ENCODE results near the gene DHDDS.
A peak's percentile ranks its signal among the peaks of the same experiment; 100 is the strongest.
"Not testable (repeated sequence)": the region's sequence is repeated elsewhere in the genome, so short reads cannot be mapped to it uniquely, and the experiment has no call there.

The DHDDS gene, protein sequence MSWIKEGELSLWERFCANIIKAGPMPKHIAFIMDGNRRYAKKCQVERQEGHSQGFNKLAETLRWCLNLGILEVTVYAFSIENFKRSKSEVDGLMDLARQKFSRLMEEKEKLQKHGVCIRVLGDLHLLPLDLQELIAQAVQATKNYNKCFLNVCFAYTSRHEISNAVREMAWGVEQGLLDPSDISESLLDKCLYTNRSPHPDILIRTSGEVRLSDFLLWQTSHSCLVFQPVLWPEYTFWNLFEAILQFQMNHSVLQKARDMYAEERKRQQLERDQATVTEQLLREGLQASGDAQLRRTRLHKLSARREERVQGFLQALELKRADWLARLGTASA

DNA sequence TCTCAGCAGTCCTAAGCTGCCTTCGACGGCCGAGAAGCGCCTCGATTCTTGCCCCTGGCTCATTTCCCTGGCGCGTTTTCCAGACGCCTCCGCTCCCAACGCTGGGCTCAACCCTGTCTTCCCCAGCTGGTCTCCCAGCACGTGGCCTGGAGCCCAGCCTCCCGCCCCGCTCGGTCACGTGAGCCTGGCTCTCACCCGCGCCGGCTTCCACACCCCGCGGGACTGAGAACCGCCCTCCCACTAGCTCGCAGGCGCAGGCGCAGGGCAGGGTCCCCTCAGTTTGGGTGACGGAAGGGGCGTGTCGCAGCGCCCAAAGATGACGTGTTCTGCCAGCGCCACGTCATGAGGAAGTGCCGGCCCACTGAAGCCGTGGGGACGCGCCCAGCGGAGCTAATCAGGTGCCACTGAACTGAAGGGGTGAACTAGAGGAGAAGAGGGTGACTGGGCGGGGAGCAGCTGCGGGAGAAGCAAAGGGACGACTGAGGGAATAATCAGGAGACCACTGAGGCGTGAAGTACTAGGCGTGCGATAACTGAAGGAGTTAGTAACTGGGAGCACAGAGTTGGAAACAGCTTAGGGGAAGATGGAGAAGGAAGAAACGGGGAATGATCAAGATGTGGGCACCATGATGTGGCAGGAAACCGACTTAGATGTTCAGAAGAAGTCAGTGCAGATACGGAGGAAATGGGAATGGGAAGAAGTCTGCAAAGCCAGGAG is at the start of gene DHDDS:
Gene DHDDS (plus strand): TSS at position 343 of the 717 bp plus-strand sequence. CDS start 625 bp downstream, outside the sequence.
- peak; percentile 99 for DNase-seq

DNA sequence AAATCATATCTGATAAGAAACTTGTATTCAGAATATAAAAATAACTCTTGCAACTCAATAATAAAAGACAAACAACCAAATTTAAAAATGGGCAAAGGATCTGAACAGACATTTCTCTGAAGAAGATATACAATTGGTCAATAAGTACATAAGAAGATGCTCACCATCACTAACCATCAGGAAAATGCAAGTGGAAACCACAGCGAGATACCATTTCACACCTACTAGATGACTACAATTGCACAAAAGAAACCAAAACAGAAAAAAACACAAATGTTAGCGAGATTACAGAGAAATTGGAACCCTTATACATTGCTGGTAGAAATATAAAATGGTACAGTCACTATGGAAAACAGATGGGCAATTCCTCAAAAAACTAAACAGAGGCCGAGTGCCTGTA is 48.0 kb upstream of the DHDDS start:
- DNase-seq = no peak

DNA sequence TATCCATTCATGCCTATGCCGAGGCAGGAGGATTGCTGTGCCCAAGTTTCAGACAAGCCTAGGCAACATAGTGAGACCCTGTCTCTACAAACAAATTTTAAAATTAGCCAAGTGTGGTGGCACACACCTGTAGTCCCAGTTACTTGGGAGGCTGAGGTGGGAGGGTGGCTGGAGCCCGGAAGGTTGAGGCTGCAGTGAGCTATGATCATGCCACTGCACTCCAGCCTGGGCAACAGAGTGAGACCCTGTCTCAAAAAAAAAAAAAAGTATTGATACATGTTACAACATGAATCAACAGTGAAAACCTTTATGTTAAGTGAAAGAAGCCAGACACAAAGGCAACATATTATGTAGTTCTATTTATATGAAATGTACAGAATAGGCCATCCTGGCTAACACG is 47.1 kb upstream of the DHDDS start:
- DNase-seq = not testable (repeated sequence)

DNA sequence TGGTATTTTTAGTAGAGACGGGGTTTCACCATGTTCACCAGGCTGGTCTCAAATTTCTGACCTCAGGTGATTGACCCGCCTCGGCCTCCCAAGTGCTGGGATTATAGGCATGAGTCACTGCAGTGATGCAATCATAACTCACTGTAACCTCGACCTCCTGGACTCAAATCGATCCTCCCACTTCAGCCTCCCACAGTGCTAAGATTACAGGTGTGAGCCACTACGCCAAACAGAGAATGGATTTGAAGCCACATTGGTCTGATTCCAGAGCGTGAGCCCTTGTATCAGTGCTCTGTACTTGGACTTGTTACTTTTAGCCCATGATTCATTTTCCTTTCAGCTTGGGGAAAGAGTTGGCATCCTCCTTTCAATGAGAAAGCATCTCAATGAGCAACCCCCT is 44.7 kb upstream of the DHDDS start:
- DNase-seq = no peak

DNA sequence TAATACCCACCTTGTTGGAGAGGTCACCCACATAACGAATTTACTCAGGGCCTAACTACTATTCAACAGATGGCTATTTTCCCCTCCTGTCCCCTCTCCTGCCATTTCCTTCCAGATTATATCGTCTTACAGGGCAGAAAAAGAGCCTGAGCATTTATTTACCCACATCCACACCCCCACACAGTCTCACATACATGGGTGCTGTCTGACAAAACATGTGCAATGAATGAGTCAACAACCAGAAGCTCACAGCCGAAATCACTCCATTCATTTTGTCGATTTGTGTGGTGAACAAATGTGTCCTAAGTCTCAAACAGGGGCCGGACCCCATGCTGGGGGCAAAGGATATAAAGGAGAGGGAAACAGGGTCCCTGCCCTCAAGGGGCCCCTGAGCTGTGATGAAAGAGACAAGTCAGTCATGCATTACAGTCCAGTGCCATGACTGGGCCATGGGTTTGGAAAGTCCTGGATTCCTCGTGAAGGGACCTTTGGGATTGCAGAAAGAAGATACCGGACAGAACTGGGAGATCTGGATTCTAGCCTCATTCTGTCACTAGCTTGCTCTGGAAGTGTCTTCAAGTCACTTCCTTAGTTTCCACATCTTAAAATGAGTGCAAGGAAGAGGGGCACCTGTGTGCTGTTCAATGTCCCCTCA is 43.2 kb upstream of the DHDDS start:
- no peak for DNase-seq

DNA sequence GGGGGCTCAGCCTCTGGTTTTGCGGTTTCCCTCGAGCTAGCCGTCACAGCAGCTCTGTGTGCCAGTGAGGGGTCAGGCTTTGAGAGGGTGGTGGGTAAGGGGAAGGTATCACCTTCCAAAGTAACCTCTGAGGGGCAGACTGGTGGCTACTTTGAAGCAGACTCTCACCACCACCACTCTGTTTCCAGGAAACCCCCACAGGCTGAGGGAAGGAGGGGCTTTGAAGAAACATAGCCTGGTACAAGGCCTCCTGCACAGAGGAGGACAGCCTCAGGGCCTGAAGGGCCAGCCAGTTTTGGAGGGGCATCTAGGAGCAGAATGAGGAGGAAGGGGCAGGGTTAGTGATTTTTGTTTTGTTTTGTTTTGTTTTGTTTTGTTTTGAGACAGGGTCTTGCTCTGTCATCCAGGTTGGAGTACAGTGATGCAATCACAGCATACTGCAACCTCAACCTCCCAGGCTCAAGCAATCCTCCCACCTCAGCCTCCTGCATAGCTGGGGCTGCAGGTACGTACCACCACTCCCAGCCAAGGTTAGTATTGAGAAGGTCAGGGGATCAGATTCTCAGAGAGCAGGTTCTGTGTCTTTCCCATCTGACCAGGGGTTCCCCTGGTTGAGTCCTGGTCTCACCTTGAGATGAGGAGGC is 42.4 kb upstream of the DHDDS start:
- no peak for DNase-seq

DNA sequence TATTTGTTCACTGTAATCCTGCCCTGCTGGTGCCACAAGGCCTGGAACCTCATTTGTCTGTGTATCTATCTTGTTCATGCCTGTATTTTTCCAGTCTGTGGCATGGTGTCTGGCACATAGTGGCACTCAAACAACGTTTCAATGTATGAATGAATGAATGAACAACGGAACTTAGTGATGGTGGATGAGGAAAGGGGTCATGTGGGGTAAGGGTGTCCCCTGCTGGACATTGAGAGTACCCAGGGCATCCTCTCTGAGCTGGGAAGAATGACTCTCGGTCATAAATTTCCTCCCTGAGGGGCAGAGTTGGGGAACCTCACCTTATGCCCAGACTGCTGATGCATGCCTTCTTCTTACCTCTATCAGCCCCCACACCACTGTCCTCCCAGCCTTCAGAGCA is 40.7 kb upstream of the DHDDS start:
- no peak for DNase-seq

DNA sequence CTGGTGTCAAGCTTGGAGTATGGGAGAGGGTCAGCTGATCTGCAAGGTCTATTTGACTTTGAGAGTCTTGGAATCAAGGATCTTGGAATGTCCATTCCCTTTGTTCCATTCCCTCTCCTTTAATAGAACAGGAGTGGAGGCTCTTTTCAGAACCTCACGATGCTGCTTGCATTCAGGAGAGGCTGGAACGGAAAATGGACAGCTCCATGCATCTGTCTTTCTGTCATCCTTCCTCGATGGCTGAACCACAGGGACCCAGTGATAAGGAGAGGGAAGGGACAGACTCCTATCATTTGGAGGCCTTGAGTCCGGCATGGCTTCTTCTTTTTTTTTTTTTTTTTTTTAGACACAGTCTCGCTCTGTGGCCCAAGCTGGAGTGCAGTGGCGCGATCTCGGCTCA is 36.4 kb upstream of the DHDDS start:
- DNase-seq = no peak

DNA sequence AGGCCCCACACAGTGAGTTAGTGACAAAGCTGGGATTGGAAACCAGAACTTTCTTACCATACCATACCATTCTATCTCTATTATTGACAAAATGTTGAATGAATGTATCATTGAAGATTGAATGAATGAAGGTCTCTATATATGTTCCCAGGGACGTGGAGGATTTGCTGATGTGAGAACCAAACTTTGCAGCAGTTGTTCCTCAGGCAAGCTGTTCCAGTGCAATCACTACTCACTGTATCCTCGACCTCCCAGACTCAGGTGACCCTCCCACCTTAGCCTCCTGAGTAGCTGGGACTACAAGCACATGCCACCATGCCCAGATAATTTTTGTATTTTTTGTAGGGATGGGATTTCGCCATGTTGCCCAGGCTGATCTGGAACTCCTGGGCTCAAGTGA is 33.1 kb upstream of the DHDDS start:
- no peak for DNase-seq

DNA sequence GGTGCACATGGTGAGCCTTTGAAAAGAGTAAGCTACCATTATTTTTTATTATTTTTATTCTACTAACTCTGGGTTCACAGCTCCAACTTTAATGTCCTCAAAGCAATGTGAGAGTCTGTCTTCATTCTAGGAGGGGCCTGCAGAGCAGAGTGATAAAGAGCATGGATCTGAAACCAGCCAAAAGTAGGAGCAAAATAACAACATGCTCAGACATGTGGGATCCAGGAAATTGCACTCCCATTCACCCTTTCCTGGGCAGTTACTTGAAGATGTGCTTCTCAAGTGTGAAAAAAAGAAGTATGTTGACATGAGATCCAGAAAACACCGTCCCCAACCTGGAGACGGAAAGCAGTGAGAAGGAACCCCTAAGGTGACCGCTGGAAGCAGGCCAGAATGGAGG is 30.2 kb upstream of the DHDDS start:
- no peak for DNase-seq

DNA sequence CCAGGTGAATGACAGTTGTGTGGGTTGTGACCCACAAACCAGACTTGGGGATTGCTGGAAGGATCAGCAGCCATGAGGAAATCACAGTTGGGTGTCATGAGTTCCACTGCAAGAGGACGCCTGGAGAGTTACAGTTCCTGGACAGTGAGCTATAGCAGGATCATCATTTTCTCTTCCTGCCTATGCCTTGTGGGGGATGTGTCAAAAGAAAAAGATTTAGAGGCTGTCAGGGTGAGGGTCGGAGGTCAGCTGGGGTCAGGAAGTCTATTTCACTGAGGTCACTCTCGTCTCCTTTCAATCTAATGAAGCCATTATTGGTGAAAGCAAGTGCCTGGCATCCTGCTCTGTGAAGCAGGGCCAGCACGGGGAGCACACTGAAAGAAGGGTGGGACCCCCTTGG is 28.5 kb upstream of the DHDDS start:
- no peak for DNase-seq

DNA sequence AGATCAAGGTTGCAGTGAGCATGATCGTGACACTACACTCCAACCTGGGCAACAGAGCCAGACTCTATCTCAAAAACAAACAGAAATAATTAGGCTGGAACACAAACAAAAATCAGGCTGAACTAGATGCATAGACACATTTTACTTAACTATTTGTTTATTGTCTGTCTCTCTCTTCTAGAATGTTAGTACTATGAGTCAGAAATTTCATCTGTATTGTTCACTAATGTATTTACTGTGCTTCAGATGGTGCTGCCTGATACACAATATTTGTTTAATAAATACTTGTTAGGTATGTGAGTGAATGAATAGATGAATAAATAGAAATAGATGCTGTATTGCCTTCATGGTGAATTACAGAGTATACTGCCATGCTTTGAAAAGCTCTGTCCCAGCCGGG is 27.5 kb upstream of the DHDDS start:
- no peak for DNase-seq

DNA sequence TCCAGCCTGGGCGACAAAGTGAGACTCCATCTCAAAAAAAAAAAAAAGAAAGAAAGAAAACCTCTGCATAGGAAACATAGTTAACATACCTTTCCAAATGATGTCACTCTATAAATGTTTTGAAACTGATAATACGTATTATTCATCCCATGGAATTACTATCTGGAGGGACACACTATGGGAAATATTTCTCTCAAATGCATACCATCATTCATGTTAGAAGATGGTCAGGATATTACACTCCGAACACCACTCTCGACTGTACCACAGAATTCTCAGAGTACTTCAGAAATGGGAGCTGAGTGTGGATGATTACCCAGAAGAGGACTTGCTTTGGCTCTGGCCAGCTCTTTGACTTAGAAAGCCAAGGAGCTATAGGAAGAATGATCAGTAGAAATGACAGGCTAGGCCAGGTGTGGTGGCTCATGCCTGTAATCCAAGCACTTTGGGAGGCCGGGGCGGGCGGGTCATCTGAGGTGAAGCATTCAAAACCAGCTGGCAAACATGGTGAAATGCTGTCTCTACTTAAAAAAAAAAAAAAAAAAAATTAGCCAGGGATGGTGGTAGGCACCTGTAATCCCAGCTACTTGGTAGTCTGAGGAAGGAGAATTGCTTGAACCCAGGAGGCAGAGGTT is 26.7 kb upstream of the DHDDS start:
- no peak for DNase-seq

DNA sequence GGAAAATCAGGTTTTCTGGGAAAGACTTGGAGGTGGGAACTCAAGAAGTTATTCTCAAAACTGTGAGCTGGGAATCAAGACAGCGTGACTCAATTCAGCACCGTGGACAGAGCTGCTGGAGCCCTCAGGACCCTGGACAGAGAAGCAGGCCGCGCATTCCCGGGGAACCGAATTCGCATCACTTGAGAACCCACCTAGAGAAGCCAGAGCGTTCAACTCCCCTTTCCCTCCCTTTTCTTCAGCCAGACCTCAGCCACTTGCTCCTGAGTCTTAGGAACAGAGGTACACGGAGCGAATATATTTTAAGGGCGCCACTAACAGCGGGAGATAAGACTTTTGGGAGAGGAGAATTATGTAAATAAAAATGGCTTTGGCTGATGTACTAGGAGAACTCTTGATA is 23.5 kb upstream of the DHDDS start:
- no peak for DNase-seq

DNA sequence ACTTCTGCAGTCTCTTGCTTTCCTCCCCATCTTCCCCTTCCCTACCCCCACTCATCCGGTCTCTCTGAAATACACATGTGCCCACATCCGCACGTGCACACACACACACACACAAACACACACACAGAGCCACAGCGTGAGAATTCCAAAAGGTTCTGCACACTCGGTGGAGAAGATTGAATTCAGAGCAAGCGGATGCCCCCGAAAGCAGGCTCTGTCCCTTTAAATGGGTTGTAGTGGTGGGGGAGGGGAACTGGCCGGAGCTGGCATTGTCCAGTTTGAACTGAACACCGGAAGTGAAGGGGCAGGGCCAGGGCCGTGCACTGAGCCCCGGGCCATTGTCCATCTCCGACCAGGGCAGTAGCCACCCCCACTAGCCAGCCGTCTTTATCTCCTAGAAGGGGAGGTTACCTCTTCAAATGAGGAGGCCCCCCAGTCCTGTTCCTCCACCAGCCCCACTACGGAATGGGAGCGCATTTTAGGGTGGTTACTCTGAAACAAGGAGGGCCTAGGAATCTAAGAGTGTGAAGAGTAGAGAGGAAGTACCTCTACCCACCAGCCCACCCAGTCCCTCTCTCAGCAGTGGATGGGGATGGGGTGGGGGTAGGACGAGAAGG is 22.8 kb upstream of the DHDDS start:
- no peak for DNase-seq

DNA sequence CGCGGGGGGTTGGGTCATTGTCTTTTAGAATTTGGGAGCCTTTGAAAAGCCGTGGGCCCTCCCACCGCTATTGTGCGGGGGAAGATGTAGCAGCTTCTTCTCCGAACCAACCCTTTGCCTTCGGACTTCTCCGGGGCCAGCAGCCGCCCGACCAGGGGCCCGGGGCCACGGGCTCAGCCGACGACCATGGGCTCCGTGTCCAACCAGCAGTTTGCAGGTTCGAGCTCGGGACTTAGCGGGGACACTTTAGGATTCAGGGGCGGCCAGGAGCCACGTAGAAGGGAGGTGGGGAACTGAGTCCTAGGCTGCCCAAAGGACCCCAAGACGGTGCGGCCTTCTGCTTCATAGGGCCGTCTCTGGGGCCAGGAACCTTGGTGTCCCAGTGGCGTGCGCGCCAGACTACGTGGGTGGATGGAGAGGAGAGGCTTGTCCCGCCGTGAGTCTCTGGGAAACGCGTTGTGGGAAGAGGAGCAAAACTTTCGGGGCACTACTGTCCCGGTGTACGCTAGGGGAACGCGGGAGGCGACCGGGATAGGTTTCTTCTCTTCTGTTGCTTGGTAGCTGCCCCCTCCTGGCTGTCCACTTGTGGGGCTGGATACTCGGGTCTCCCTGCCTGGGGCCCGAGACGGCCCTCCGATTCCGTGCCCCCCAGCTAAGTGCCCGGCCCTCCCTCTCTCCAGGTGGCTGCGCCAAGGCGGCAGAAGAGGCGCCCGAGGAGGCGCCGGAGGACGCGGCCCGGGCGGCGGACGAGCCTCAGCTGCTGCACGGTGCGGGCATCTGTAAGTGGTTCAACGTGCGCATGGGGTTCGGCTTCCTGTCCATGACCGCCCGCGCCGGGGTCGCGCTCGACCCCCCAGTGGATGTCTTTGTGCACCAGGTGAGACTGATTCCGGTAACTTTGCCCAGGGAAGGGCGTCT is 21.2 kb upstream of the DHDDS start, which contains the start of gene LIN28A:
Gene LIN28A (plus strand): TSS at position 112 of the 918 bp plus-strand sequence. CDS start 75 bp downstream, at position 187.
- no peak for DNase-seq

DNA sequence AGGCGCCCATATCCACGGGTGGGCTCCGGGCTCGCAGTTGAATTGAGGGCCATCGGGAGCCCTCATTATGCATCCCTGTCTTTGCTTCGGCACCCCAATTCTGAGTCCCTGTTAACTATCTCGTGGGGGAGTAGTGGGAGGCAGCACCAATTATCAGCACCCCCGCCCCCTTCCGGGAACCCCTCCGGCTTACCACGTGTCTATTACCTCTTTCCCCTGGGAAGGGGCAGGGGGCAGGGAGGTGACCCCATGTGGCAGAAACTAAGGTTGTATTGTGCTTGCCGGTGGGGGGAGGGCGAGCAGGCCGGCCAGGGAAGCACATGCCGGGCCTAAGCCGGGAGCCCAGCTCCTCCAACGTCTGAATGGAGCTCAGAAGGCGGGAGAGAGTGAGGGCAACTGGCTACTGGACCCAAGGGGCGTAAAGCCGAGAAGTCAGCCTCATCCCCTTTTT is 20.5 kb upstream of the DHDDS start:
- no peak for DNase-seq

DNA sequence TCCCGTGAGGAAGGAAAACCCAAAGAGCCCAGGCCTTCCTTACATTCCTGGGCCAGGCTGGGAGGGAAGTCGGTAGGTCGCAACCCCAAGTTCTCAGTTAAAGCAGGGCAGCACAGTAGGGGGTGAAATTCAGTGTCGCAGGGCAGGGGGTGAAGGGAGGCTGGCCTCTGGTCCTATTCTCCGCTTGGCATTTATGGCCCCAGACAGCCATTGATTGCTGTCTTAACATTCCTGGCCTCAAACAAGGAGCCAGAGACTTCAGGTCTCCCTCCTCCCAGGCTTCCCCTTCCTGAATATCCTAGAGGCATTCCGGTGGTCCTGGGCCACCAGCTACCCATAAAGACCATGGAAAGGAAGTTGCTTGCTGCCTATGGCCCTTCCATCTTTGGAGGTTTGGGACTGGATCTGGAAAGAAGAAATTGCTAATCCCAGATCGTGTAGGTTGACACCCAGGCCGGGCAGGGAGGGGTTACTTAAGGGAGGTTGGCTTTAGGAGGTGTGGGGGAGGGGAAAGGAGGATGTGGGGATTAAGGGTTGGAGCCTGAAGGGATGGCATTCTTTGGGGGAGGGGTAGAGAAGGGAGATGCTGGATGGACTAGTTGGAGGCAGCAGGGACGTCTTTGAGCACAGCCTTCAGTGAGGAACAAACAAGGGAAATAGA is 19.8 kb upstream of the DHDDS start:
- DNase-seq = no peak

DNA sequence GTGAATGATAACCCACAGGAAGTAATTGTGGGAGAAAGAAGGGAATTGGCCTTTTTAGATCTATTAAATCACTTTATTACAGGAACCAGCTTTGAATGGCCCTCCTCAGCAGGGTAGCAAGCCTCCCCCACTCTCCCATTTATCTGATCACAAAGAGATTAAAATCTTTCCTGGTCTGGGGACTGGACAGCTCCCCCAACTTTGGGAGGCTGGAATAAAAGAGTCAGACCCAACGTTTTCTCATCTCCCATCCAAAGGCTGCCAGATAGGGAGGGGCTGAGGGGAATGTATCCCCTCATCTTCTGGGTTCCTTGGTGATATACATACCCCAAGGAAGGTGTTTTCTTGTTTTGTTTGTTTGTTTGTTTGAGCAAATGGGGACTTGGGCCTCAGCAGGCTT is 19.1 kb upstream of the DHDDS start:
- DNase-seq = no peak

DNA sequence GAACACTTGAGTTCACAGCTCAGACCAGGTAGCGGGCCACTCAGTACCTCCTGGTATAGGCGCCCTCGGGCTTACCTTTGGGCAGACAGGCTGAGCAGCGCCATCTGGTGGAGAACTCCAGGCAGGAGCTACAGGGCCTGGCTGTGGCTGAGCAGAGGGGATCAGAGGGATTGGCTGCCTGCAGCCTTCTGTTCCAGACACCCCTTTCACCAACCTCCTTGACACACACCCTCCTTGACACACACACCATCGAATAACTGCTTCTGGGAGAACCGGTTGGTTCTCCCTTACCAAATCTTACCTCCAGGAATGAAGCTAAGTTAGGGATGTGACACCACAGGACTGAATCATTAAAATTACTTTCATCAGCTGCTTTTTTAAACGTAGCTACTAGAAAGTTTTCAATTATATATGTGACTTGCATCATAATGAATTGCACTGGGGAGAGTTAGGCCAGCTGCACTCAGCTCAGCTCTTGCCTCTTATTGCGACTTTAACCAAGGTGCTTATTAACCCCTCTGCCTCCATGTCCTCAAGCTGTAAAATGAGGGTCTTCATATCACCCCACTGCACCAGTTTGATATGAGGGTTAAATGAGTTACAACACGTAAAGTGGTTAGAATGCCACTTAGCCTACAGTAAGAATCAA is 14.9 kb upstream of the DHDDS start:
- DNase-seq = peak; percentile 70
